Fibroblast of the aortic adventitia (primary cell): ENCODE data around the gene LSAMP. TPM values are rescaled to one million over a fixed set of nuclear protein-coding genes. Genes with fewer than 3 reads are reported as not detected.
A peak's percentile ranks its signal among the peaks of the same experiment; 100 is the strongest.
"Not testable (repeated sequence)": the region's sequence is repeated elsewhere in the genome, so short reads cannot be mapped to it uniquely, and the experiment has no call there.

ENCODE experiments used
- DNase-seq: peaks from one replicate; pipeline ENCODE4 v3.0.0-alpha.2; 2010; ENCODE audit warnings: low read depth
- H3K4me3 ChIP-seq: 2 replicates; pipeline ENCODE4 v1.5.1; 2011; ENCODE audit warnings: low read depth, mild to moderate bottlenecking, control low read depth, low read length, moderate library complexity
- CTCF ChIP-seq: IDR thresholded peaks from 2 replicates; pipeline ENCODE4 v1.5.1; 2011; ENCODE audit warnings: mild to moderate bottlenecking, low read length, control low read depth, inconsistent platforms; ENCODE audit not compliant: insufficient read depth
- total RNA-seq: library from RNA; depleted of rRNA; stranded (reverse); fragments of >200 nt; gene quantifications from 2 replicates; pipeline ENCODE4 v1.2.3, GENCODE V29; 2012; ENCODE audit warnings: low replicate concordance

Gene LSAMP
- total RNA-seq, 1 donor: 9.8 TPM

- no peak for DNase-seq
- no peak for TF ChIP-seq CTCF
- H3K4me3 ChIP-seq: no peak overlapping the region
These were observed 587.7 kb downstream of the LSAMP start for GRCh38 chr3:115857518-115858136.

- no peak overlapping the region for H3K4me3 ChIP-seq
- TF ChIP-seq CTCF: no peak
- peak; percentile 48 for DNase-seq
These were observed 589.4 kb downstream of the LSAMP start for GRCh38 chr3:115855911-115856310.

- H3K4me3 ChIP-seq: no peak overlapping the region
- no peak for TF ChIP-seq CTCF
- no peak for DNase-seq
These were observed 592.2 kb downstream of the LSAMP start for GRCh38 chr3:115853104-115853503.

- H3K4me3 ChIP-seq: no peak overlapping the region
- no peak for TF ChIP-seq CTCF
- no peak for DNase-seq
These were observed 593.0 kb downstream of the LSAMP start for GRCh38 chr3:115852278-115852677.

GRCh38 chr3:115851571-115851970 is 593.7 kb downstream of the LSAMP start:
- DNase-seq: no peak
- TF ChIP-seq CTCF: no peak
- H3K4me3 ChIP-seq: no peak overlapping the region

GRCh38 chr3:115848641-115849040 is 596.6 kb downstream of the LSAMP start:
- no peak overlapping the region for H3K4me3 ChIP-seq
- no peak for DNase-seq
- TF ChIP-seq CTCF: no peak

GRCh38 chr3:115845986-115846385 is 599.3 kb downstream of the LSAMP start:
- H3K4me3 ChIP-seq: no peak overlapping the region
- TF ChIP-seq CTCF: no peak
- DNase-seq: no peak

GRCh38 chr3:115844729-115845128 is 600.6 kb downstream of the LSAMP start:
- DNase-seq, H3K4me3 ChIP-seq: not testable (repeated sequence)
